Measurements from ENCODE around the gene CPSF4L.
"Not testable (repeated sequence)": the region's sequence is repeated elsewhere in the genome, so short reads cannot be mapped to it uniquely, and the experiment has no call there.

CPSF4L gene

GRCh38 chr17:73267648-73268537, 6.2 kb upstream of the CPSF4L start:
- DNase-seq = no peak

GRCh38 chr17:73266796-73267195, 5.1 kb upstream of the CPSF4L start:
- DNase-seq = no peak

- no peak for DNase-seq
Observed at GRCh38 chr17:73265646-73266640, 4.3 kb upstream of the CPSF4L start.

- DNase-seq = not testable (repeated sequence)
Observed at GRCh38 chr17:73264448-73264847, 2.8 kb upstream of the CPSF4L start.

- DNase-seq = no peak
Observed at GRCh38 chr17:73262676-73263642, 1.3 kb upstream of the CPSF4L start.

- DNase-seq = no peak
Observed at GRCh38 chr17:73261952-73262675, 434 bp upstream of the CPSF4L start.

GRCh38 chr17:73257516-73257915, 4.2 kb downstream of the CPSF4L start:
- no peak for DNase-seq

- no peak for DNase-seq
Observed at GRCh38 chr17:73256220-73256619, 5.5 kb downstream of the CPSF4L start.

- DNase-seq = peak; percentile 52
Observed at GRCh38 chr17:73255671-73256181, 6.0 kb downstream of the CPSF4L start.

GRCh38 chr17:73251871-73252270, 9.8 kb downstream of the CPSF4L start:
- no peak for DNase-seq

GRCh38 chr17:73250851-73251640, 10.6 kb downstream of the CPSF4L start:
- DNase-seq = no peak

GRCh38 chr17:73249700-73250099, 12.0 kb downstream of the CPSF4L start:
- DNase-seq = no peak

GRCh38 chr17:73248532-73248931, 13.1 kb downstream of the CPSF4L start:
- DNase-seq = no peak

GRCh38 chr17:73247726-73248125, 14.0 kb downstream of the CPSF4L start:
- no peak for DNase-seq

GRCh38 chr17:73240561-73240960, 21.1 kb downstream of the CPSF4L start:
- DNase-seq = no peak

- no peak for DNase-seq
Observed at GRCh38 chr17:73237714-73238113, 24.0 kb downstream of the CPSF4L start.

- DNase-seq = no peak
Observed at GRCh38 chr17:73234736-73235135, 26.9 kb downstream of the CPSF4L start.

GRCh38 chr17:73232587-73233373, 28.9 kb downstream of the CPSF4L start:
- DNase-seq = peak; percentile 38

- DNase-seq = peak; percentile 93
Observed at GRCh38 chr17:73231841-73232586, 29.7 kb downstream of the CPSF4L start.

All from NCI-H510A treated with DMSO at 0.1 percent for 48 hours (cell line).